Peyer's patch (tissue), 4 donors: ENCODE measurements around the gene TEX264.

Experiments used
- POLR2A ChIP-seq, 2 donors: fragments of 450-650 bp; IDR thresholded peaks; one replicate each; pipeline ENCODE4 v1.5.1; 2017; ENCODE audit warnings: antibody characterized with exemption in 2 of 2, mild to moderate bottlenecking in 2 of 2, moderate library complexity in 2 of 2
- TF ChIP-seq, protein P1 (sequence below), 6 experiments: fragments of 450-650 bp in 4 of 6; fragments of 200-600 bp in 2 of 6; sonication (generic) in 1 of 6; IDR thresholded peaks; one replicate each; pipeline ENCODE4 v1.5.1; 2017 to 2019; ENCODE audit warnings: antibody characterized with exemption in 6 of 6, mild to moderate bottlenecking in 3 of 6, moderate library complexity in 1 of 6

GRCh38 chr3:51670823-51671733 is at the start of gene TEX264:
- TF ChIP-seq, protein P1, sequence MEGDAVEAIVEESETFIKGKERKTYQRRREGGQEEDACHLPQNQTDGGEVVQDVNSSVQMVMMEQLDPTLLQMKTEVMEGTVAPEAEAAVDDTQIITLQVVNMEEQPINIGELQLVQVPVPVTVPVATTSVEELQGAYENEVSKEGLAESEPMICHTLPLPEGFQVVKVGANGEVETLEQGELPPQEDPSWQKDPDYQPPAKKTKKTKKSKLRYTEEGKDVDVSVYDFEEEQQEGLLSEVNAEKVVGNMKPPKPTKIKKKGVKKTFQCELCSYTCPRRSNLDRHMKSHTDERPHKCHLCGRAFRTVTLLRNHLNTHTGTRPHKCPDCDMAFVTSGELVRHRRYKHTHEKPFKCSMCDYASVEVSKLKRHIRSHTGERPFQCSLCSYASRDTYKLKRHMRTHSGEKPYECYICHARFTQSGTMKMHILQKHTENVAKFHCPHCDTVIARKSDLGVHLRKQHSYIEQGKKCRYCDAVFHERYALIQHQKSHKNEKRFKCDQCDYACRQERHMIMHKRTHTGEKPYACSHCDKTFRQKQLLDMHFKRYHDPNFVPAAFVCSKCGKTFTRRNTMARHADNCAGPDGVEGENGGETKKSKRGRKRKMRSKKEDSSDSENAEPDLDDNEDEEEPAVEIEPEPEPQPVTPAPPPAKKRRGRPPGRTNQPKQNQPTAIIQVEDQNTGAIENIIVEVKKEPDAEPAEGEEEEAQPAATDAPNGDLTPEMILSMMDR (IDR thresholded peaks at IDR 0.05): peak in 2 of 6 experiments; percentile 0 to 16
- TF ChIP-seq POLR2A (IDR thresholded peaks at IDR 0.05): peak; percentile 69 to 86
